GM23248 (cell line): ENCODE measurements around the gene BFSP1.

Source experiments
- EZH2 ChIP-seq: fragments of 200-600 bp; sonication (generic); IDR thresholded peaks from 2 replicates; pipeline ENCODE4 v1.6.1; 2018; ENCODE audit warnings: antibody characterized with exemption, mild to moderate bottlenecking; ENCODE audit not compliant: insufficient read depth, poor library complexity, severe bottlenecking
- EZH2phosphoT487 ChIP-seq: fragments of 200-600 bp; sonication (generic); IDR thresholded peaks from 2 replicates; pipeline ENCODE4 v1.6.1; 2018; ENCODE audit warnings: antibody characterized with exemption, moderate library complexity, mild to moderate bottlenecking, low read depth; ENCODE audit not compliant: insufficient read depth

GRCh38 chr20:17537959-17538358 is 6.8 kb upstream of the BFSP1 start:
- TF ChIP-seq EZH2 = no peak
- no peak for TF ChIP-seq EZH2phosphoT487
